HG02840 (cell line): ENCODE data around the gene CACNA1H.
"Not testable (repeated sequence)": the region's sequence is repeated elsewhere in the genome, so short reads cannot be mapped to it uniquely, and the experiment has no call there.

ENCODE experiments used
- ATAC-seq: cut with Tn5 transposase; IDR thresholded peaks from one replicate; pipeline ENCODE4 v1.9.1; 2021; ENCODE audit warnings: mild to moderate bottlenecking, moderate library complexity, moderate number of reproducible peaks; ENCODE audit not compliant: unreplicated experiment, low FRiP score

Gene CACNA1H

GRCh38 chr16:1185460-1186207, 32.7 kb downstream of the CACNA1H start:
- not testable (repeated sequence) for ATAC-seq

GRCh38 chr16:1188432-1189189, 35.7 kb downstream of the CACNA1H start:
- no peak for ATAC-seq

GRCh38 chr16:1189455-1189854, 36.5 kb downstream of the CACNA1H start:
- no peak for ATAC-seq

- not testable (repeated sequence) for ATAC-seq
Measured at GRCh38 chr16:1190789-1191188, 37.9 kb downstream of the CACNA1H start.

GRCh38 chr16:1192384-1193073, 39.6 kb downstream of the CACNA1H start:
- no peak for ATAC-seq

- ATAC-seq, result no peak
Measured at GRCh38 chr16:1193143-1193824, 40.4 kb downstream of the CACNA1H start.

- no peak for ATAC-seq
Measured at GRCh38 chr16:1193825-1194581, 41.1 kb downstream of the CACNA1H start.

GRCh38 chr16:1194665-1195392, 41.9 kb downstream of the CACNA1H start:
- no peak for ATAC-seq

- ATAC-seq, result no peak
Measured at GRCh38 chr16:1195393-1195666, 42.4 kb downstream of the CACNA1H start.

GRCh38 chr16:1196494-1196893, 43.6 kb downstream of the CACNA1H start:
- ATAC-seq, result no peak

GRCh38 chr16:1197237-1197866, 44.4 kb downstream of the CACNA1H start:
- no peak for ATAC-seq

GRCh38 chr16:1198194-1198593, 45.3 kb downstream of the CACNA1H start:
- no peak for ATAC-seq

- ATAC-seq, result not testable (repeated sequence)
Measured at GRCh38 chr16:1198671-1199346, 45.9 kb downstream of the CACNA1H start.

- ATAC-seq, result no peak
Measured at GRCh38 chr16:1199347-1200013, 46.6 kb downstream of the CACNA1H start.

GRCh38 chr16:1200014-1200627, 47.2 kb downstream of the CACNA1H start:
- no peak for ATAC-seq

- ATAC-seq, result no peak
Measured at GRCh38 chr16:1201444-1201843, 48.5 kb downstream of the CACNA1H start.

- no peak for ATAC-seq
Measured at GRCh38 chr16:1202274-1202673, 49.4 kb downstream of the CACNA1H start.

- ATAC-seq, result no peak
Measured at GRCh38 chr16:1204933-1205332, 52.0 kb downstream of the CACNA1H start.
